DMS53 treated with DMSO at 0.1 percent for 48 hours (cell line): Measurements from ENCODE around the gene NEU1.
A peak's percentile ranks its signal among the peaks of the same experiment; 100 is the strongest.
"Not testable (repeated sequence)": the region's sequence is repeated elsewhere in the genome, so short reads cannot be mapped to it uniquely, and the experiment has no call there.

Experiments used
- DNase-seq: peaks from one replicate; lab custom pipeline; 2025; ENCODE audit not compliant: unreplicated experiment; lab: John Stamatoyannopoulos, UW

NEU1 gene

GRCh38 chr6:31847276-31847978 is 15.2 kb downstream of the NEU1 start:
- DNase-seq: no peak

- DNase-seq: no peak
These were observed 18.1 kb downstream of the NEU1 start for GRCh38 chr6:31844507-31844906.

GRCh38 chr6:31842053-31842452 is 20.6 kb downstream of the NEU1 start:
- no peak for DNase-seq

- not testable (repeated sequence) for DNase-seq
These were observed 22.9 kb downstream of the NEU1 start for GRCh38 chr6:31839779-31840126.

GRCh38 chr6:31838968-31839367 is 23.7 kb downstream of the NEU1 start:
- DNase-seq: no peak

GRCh38 chr6:31838114-31838553 is 24.5 kb downstream of the NEU1 start:
- not testable (repeated sequence) for DNase-seq

- DNase-seq: no peak
These were observed 25.1 kb downstream of the NEU1 start for GRCh38 chr6:31837369-31838113.

GRCh38 chr6:31836474-31837368 is 25.9 kb downstream of the NEU1 start:
- no peak for DNase-seq

- DNase-seq: peak; percentile 23
These were observed 26.6 kb downstream of the NEU1 start for GRCh38 chr6:31836047-31836473.

- peak; percentile 88 for DNase-seq
These were observed 28.0 kb downstream of the NEU1 start for GRCh38 chr6:31834367-31835250.

GRCh38 chr6:31831350-31832215 is 31.0 kb downstream of the NEU1 start:
- no peak for DNase-seq

- no peak for DNase-seq
These were observed 31.7 kb downstream of the NEU1 start for GRCh38 chr6:31830886-31831335.

GRCh38 chr6:31829633-31830283 is 32.9 kb downstream of the NEU1 start:
- DNase-seq: peak; percentile 51

GRCh38 chr6:31827286-31828079 is 35.1 kb downstream of the NEU1 start, which contains the start of gene HSPA1B:
Gene HSPA1B (plus strand): TSS chr6:31827738. CDS start chr6:31827951, 213 bp downstream.
- DNase-seq: peak; percentile 100

- no peak for DNase-seq
These were observed 35.8 kb downstream of the NEU1 start for GRCh38 chr6:31826793-31827285.

GRCh38 chr6:31825553-31825952 is 37.1 kb downstream of the NEU1 start:
- no peak for DNase-seq

- not testable (repeated sequence) for DNase-seq
These were observed 38.9 kb downstream of the NEU1 start for GRCh38 chr6:31823592-31824196.
